GM21381 (cell line): ENCODE data around the gene MDM4.
"Not testable (repeated sequence)": the region's sequence is repeated elsewhere in the genome, so short reads cannot be mapped to it uniquely, and the experiment has no call there.

Source experiments
- ATAC-seq: cut with Tn5 transposase; IDR thresholded peaks from one replicate; pipeline ENCODE4 v1.9.1; 2021; ENCODE audit warnings: mild to moderate bottlenecking, moderate library complexity; ENCODE audit not compliant: unreplicated experiment

Gene MDM4

GRCh38 chr1:204560002-204560401 lies 43.8 kb downstream of the MDM4 start:
- not testable (repeated sequence) for ATAC-seq

GRCh38 chr1:204560590-204561150 lies 44.5 kb downstream of the MDM4 start:
- ATAC-seq: no peak

- no peak for ATAC-seq
Observed at GRCh38 chr1:204562075-204562990, 46.1 kb downstream of the MDM4 start.

GRCh38 chr1:204563307-204563706 lies 47.1 kb downstream of the MDM4 start:
- no peak for ATAC-seq

- no peak for ATAC-seq
Observed at GRCh38 chr1:204563780-204564179, 47.6 kb downstream of the MDM4 start.

- peak; percentile 78 for ATAC-seq
Observed at GRCh38 chr1:204564835-204565234, 48.6 kb downstream of the MDM4 start.

GRCh38 chr1:204565617-204566582 lies 49.7 kb downstream of the MDM4 start:
- ATAC-seq: no peak

GRCh38 chr1:204566583-204566955 lies 50.4 kb downstream of the MDM4 start:
- no peak for ATAC-seq

GRCh38 chr1:204567071-204567470 lies 50.9 kb downstream of the MDM4 start:
- ATAC-seq: no peak

- no peak for ATAC-seq
Observed at GRCh38 chr1:204568576-204569315, 52.5 kb downstream of the MDM4 start.

GRCh38 chr1:204569478-204569877 lies 53.3 kb downstream of the MDM4 start:
- no peak for ATAC-seq

- ATAC-seq: not testable (repeated sequence)
Observed at GRCh38 chr1:204570021-204570420, 53.8 kb downstream of the MDM4 start.

- no peak for ATAC-seq
Observed at GRCh38 chr1:204571128-204571527, 54.9 kb downstream of the MDM4 start.

GRCh38 chr1:204571631-204572030 lies 55.4 kb downstream of the MDM4 start:
- ATAC-seq: no peak

- ATAC-seq: no peak
Observed at GRCh38 chr1:204572923-204573922, 57.0 kb downstream of the MDM4 start.

- no peak for ATAC-seq
Observed at GRCh38 chr1:204574016-204574864, 58.0 kb downstream of the MDM4 start.

- no peak for ATAC-seq
Observed at GRCh38 chr1:204574865-204575163, 58.6 kb downstream of the MDM4 start.
